ENCODE results near the gene PLAC8. TPM values are rescaled to one million over a fixed set of nuclear protein-coding genes. Genes with fewer than 3 reads are reported as not detected.

The PLAC8 gene
- total RNA-seq, 6 donors from 2014 or later, result 28.3 to 184 (median 81.2) TPM

GRCh38 chr4:83121246-83121645 is 6.7 kb upstream of the PLAC8 start:
- DNase-seq, result no peak
- 72 to 81% methylated on average over 5 of the region's 5 CpGs for WGBS, 2 donors
- no peaks in the 10 kb centered on the region for H3K9me3 ChIP-seq
- no peak for ATAC-seq (ENCODE audit: low FRiP score in 2 of 2)
- H3K27me3 ChIP-seq, result no peaks in the 10 kb centered on the region
- H3K4me3 ChIP-seq, result no peak overlapping the region
- no peaks in the 10 kb centered on the region for H3K4me1 ChIP-seq
- no peak overlapping the region for H3K27ac ChIP-seq
- H3K36me3 ChIP-seq, result no peaks in the 10 kb centered on the region
- TF ChIP-seq POLR2A (IDR thresholded peaks at IDR 0.05) (no peak), POLR2AphosphoS5 (IDR thresholded peaks at IDR 0.05) (no peak)

GRCh38 chr4:83118869-83119268 is 4.3 kb upstream of the PLAC8 start:
- Histone ChIP-seq H3K9me3 (no peaks in the 10 kb centered on the region), H3K27me3 (no peaks in the 10 kb centered on the region), H3K4me3 (no peak overlapping the region), H3K4me1 (no peaks in the 10 kb centered on the region), H3K27ac (no peak overlapping the region), H3K36me3 (no peaks in the 10 kb centered on the region)
- no peak for TF ChIP-seq POLR2A (IDR thresholded peaks at IDR 0.05)
- TF ChIP-seq POLR2AphosphoS5 (IDR thresholded peaks at IDR 0.05), result no peak
- no peak for TF ChIP-seq CTCF (IDR thresholded peaks at IDR 0.05)
- TF ChIP-seq EP300 (IDR thresholded peaks at IDR 0.05), result no peak
- ATAC-seq (ENCODE audit: low FRiP score in 2 of 2), result no peak
- 62 to 65% methylated on average over 2 of the region's 2 CpGs for WGBS, 2 donors
- DNase-seq, result no peak

GRCh38 chr4:83115656-83116285 is 1.2 kb upstream of the PLAC8 start:
- Histone ChIP-seq H3K4me3 (no peak overlapping the region), H3K9me3 (no peaks in the 10 kb centered on the region), H3K36me3 (no peaks in the 10 kb centered on the region), H3K4me1 (peaks cover 0 to 5% (median 3%) of the 10 kb centered on the region in 4 donors), H3K27ac (peak overlapping the region in 2 of 4 donors; percentile 67 to 89), H3K27me3 (no peaks in the 10 kb centered on the region)
- 68 to 72% methylated on average over 8 of the region's 8 CpGs for WGBS, 2 donors
- TF ChIP-seq CTCF (IDR thresholded peaks at IDR 0.05), result no peak
- no peak for ATAC-seq (ENCODE audit: low FRiP score in 2 of 2)
- DNase-seq, result no peak

- no peak for ATAC-seq (ENCODE audit: low FRiP score in 2 of 2)
- H3K4me3 ChIP-seq, result no peak overlapping the region
- TF ChIP-seq EP300 (IDR thresholded peaks at IDR 0.05), result no peak
- no peak for TF ChIP-seq CTCF (IDR thresholded peaks at IDR 0.05)
- no peak for TF ChIP-seq POLR2A (IDR thresholded peaks at IDR 0.05)
- TF ChIP-seq POLR2AphosphoS5 (IDR thresholded peaks at IDR 0.05), result no peak
- DNase-seq, result no peak
- peak overlapping the region; percentile 1 to 89 (median 52) for H3K27ac ChIP-seq
- peaks cover 0 to 10% (median 8%) of the 10 kb centered on the region in 4 donors for H3K4me1 ChIP-seq
- H3K36me3 ChIP-seq, result no peaks in the 10 kb centered on the region
- H3K27me3 ChIP-seq, result no peaks in the 10 kb centered on the region
- no peaks in the 10 kb centered on the region for H3K9me3 ChIP-seq
These were observed 471 bp upstream of the PLAC8 start for GRCh38 chr4:83115000-83115399.

- H3K27me3 ChIP-seq, result no peaks in the 10 kb centered on the region
- H3K9me3 ChIP-seq, result no peaks in the 10 kb centered on the region
- peak overlapping the region; percentile 58 to 89 (median 67) for H3K27ac ChIP-seq
- no peak for DNase-seq
- TF ChIP-seq POLR2A (IDR thresholded peaks at IDR 0.05) (no peak), CTCF (IDR thresholded peaks at IDR 0.05) (no peak), POLR2AphosphoS5 (IDR thresholded peaks at IDR 0.05) (no peak), EP300 (IDR thresholded peaks at IDR 0.05) (no peak)
- peak overlapping the region in 3 of 4 donors; percentile 5 to 43 (median 31) for H3K4me3 ChIP-seq
- ATAC-seq (ENCODE audit: low FRiP score in 2 of 2), result no peak
- H3K4me1 ChIP-seq, result peaks cover 4 to 23% (median 13%) of the 10 kb centered on the region in 4 donors
- whole genome bisulfite sequencing, 2 donors, result 42 to 51% methylated on average over 3 of the region's 3 CpGs
- no peaks in the 10 kb centered on the region for H3K36me3 ChIP-seq
These were observed 1.1 kb downstream of the PLAC8 start for GRCh38 chr4:83113429-83113786.

All from upper lobe of left lung (tissue), 6 donors.